GM12872 (cell line): Measurements from ENCODE around the gene HOOK2.

Experiments
- CTCF ChIP-seq: IDR thresholded peaks from 3 replicates; pipeline ENCODE4 v1.5.1; 2011; ENCODE audit warnings: low read depth, mild to moderate bottlenecking, low read length, moderate library complexity; ENCODE audit not compliant: insufficient read depth

Gene HOOK2

GRCh38 chr19:12715929-12716328 is 59.4 kb downstream of the HOOK2 start:
- TF ChIP-seq CTCF: no peak

GRCh38 chr19:12715102-12715501 is 60.2 kb downstream of the HOOK2 start:
- TF ChIP-seq CTCF: no peak
